ENCODE results near the gene PARD3B.

PARD3B gene

DNA sequence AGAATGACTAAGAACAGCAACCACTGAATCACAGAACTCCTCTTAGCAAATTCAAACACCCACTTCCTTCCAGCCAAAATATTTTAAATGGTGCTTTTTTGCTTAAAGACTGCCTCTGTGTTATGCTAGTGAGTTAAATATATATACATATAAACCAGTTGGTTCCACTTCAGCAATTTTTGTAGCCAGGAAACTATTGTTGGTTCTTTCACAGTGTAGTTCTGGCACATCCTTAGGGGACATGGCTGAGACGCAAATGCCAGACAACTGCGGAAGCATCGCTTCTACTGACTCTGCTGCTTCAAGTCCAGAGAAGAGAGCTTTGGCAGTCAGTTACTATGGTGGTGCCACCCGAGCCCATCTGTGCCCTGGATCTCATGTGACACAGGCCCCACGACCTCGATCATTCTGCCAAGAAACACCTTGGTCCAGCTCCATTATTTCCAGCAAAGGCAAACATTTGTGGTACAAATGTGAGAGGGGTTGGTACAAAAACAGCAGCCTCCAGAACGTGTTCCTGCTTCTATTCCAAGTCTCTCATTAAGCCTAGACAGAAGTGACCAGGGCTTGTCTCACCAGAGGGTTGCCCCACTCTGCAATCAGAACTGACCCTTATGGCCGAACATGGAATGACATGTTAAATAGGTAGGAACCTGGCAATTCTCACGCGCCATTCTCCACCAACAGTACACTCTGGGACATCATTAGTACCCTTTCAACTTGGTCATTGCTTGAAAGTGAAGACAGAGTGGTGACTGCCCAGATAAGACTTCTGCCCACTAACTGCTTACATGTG lies 1019.3 kb downstream of the PARD3B start:
- no peak for DNase-seq (ENCODE audit: low read depth)

DNA sequence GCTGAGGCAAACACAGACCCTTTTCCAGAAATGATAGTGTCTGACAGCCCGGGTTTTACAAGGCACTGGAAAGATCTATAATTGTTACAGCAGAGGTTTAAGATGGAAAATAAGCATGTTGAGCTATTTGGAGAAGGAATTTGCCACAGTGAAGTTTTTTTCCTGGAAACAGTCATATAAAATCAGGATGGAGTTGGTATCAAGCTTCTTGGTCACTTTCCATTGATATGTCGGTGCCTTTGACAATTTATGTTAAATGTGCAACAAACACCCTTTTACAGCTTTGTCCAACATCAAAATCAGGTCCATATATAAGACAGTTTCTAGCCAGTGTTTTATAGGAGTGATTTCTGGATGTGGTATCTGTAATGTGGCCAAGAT lies 1019.9 kb downstream of the PARD3B start:
- DNase-seq (ENCODE audit: low read depth): no peak

DNA sequence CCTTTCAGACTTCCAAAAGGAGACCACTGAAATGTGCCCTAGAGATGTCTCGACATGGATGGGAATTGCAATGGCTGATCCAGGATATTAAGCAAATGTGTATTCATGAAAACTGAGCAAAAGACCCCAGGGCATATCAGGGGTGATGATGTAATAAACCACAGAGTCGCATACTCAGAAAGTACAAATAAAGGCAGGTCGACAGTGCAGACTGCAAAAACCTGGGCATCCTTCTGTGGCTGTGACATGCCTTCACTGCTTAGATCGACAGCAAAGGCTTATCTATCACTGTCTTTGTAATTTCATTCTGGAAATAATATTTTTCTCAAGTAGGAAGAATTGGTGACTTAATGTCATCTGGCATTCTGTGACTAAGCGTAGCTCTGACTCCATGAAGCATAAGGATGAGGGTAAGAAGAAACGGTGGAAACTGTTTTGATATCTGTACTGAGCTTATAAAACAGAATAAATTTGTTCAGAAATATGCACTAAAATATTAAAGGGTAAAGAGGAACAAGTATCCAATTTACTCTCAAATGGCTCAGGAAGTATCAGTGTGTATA lies 1021.4 kb downstream of the PARD3B start:
- DNase-seq (ENCODE audit: low read depth): no peak

DNA sequence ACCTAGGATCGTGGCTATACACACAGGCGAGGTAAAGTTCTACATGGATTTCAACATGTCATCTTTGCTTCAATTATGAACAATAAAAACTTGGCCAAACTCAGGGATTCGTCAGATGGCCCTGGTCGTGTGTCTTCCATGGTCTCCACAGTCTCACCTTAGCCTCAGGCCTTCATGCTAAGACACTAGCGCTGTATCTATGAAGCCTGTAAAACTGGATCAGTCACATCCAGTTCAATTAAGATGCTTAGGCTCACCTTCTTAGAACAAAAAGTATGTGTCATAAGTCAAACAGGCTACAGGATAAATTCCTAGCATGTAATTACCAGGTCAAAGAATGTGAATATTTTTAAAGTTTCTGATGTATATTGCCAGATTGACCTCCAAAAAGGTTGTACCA lies 1023.3 kb downstream of the PARD3B start:
- no peak for DNase-seq (ENCODE audit: low read depth)

DNA sequence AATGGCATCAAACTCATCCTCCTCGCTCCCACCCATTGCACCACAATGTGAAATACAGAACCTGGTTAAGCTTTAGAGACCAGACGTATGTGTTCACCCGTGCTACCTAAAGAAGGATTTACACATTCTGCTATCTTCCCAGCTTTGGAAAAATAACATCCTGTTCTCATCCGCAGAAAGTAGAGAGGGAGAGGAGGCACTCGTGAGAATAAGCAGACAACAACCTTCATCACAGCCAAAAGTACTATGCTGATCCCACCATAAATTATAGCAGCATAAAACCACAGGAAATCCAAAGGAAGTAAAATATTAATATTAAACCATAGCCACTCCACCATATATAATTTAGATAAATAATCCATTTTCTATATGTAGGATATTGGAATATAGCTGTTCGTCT lies 1025.4 kb downstream of the PARD3B start:
- no peak for DNase-seq (ENCODE audit: low read depth)

DNA sequence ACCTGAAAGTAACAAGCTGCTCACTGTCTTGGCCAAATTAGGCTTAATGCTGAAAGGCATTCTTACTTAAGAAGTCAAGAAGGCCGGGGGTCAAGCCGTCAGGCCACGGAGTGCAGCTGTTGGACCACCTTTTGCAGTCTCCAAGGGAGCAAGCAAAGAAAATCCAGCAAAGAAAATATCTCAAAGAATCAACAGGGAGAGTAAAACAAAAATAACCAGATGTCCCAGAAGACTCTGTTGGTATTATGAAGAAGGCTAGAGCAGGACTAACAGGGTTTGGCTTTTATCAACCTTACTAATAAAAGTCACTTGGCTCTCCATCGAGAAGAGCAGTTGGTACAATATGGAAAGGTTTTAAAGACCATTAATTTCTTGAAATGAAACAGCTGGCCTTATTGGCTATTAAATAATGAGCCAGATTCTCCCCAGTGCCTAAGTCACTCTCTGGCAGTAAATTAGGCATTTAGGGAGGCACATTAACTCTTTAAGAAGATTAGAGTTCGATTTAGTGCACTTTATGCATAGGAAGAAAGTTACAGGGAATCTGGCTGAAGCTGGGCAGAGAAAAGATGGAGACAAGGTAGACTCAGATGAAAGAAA lies 1026.2 kb downstream of the PARD3B start:
- DNase-seq (ENCODE audit: low read depth): no peak

DNA sequence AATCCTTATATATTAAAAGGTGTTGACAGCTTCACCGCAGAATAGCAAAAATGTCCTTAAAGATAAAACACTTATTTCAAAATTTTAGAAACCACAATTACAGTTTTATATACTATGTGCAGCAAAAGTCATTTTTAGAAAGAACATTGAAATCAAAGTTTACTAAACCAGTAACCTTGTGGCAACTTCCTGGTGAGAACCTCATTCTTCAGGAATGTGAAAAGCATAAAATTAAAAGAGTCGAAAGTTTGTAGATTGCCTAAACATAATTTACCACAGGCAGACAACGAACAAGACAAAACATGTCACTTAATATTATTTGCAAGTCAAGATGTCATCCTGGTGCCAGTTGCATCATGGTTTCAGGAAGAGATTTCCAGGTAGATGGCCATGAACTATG lies 1028.7 kb downstream of the PARD3B start:
- no peak for DNase-seq (ENCODE audit: low read depth)

DNA sequence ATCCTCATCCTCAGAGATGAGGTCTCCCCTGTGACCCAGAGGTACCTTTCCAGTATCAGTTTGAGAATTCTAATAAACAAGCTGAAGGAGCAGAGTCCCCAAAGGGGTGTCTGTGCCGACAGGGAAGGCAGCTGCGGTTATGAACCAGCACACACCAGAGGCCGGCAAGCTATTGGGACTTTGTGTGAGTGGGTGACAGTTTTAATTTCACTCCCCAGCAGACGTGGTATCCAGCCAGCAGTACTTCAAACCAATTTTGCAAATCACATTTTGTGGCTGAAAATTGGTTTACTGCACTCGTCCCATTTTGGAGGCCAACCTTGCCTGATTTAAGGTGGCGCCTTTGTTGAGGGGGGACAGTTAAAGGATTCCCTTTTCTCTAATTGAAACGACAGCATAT lies 1034.1 kb downstream of the PARD3B start:
- DNase-seq (ENCODE audit: low read depth): no peak

DNA sequence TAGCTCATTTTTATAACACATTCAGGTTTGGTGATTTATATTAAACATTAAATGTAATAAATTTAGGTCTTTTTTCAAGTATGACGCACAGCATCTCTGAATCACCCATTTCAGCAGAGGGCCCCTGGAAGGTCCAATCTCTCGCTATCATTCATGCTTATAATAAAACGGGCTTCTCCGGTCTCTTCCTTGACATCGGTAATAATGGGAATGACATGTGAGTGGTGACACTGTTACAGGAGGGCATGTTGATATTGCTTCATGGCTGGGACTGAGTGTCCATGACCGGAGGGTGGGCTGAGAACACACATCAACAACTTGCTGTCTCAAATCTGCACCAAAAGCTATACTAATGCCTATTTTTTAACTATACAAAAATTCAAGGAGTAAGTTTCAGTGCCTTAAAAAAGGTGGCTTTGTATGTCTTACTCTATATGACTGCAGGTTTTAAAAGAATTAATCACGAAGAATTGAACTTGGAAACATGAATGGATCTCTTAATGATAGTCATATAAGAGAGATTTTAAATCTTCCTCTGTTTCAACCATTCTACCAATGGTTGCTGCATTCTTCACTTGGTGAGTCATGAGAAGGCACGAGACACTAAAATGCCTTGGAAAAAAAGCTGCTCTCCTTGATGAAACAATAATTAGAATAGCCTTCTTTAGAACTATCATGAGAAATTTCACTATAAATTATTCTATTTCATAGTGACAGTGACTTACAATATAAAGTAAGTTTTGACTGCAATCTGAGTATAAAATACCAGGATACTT lies 1035.1 kb downstream of the PARD3B start:
- no peak for DNase-seq (ENCODE audit: low read depth)

DNA sequence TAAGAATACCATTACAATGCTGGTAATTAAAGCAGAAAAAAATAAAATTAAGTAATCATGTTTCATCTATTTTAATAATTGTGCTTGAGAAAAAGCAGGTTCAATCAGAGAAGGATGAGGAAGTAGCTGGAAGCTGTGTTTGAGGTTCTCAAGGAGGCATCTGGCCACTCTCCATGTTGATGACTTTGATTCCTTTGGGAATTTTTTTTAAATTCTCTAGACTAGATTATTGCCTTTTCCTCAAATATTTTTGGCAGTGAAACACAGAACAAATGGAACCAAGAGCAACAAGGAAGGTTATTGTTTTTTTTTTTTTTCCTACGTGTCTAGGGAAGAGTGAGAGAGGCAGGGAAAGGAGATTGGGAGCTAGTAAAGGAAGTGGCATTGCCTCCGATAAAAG lies 1037.1 kb downstream of the PARD3B start:
- no peak for DNase-seq (ENCODE audit: low read depth)

DNA sequence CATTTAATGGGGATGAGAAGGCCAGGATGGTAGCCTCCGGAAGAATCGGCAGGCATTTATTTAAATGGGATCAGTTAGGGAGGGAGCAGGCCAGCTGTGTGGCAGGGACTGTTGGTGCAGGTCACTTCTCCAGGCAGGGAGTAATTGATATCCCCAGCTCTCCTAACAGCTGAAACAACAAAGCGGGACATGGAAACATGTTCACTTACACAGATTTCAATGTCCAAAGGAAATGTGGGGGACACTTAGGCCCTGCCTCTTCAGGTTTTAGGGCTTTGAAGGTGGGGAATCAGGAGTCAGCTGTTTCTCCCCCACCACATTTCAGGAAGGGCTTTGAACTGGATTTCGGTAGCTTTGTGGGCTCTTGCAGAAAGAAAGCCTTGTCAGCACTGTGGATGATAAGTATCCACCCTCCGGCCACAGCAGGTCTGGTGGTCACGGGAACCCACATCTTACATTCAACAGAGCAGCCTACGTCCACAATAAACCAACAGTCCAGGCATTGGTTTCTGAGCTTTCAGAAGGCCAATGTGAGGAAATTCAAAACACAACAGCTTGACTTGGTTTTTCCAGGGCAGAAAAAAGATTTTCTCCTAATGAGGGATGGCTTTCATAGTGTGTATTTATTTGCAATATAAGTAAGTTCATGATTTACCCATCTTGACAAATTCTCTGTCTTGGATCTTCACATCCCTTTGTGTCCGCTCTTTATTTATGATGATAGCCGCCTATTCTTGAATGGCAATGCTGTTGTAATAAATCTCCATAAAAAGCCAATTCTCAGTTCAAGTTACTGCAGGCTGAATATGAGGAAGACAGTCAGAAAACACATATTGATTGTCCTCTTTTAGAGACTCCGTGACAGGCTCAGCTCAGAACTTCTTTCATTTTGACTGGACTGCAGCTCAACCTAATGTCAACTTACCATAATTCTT lies 1040.4 kb downstream of the PARD3B start:
- no peak for DNase-seq (ENCODE audit: low read depth)

DNA sequence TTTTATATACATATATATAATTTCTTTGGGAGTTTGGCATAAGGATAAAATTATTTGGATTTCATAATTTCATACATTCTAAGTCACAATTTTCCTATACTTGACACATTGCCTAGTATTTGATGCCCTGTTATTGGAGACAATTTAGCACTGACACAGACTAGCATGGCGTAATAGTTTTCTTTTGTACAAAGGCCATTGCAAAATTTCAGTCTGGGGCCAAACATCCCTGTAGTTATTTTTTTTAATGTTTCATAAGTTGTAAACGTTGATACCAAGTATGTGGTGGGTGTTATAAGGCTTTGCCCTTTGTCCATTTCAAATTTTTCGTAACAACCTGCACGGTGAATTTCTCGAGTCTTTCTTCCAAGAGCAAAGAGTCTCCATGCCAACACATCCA lies 1041.4 kb downstream of the PARD3B start:
- no peak for DNase-seq (ENCODE audit: low read depth)

DNA sequence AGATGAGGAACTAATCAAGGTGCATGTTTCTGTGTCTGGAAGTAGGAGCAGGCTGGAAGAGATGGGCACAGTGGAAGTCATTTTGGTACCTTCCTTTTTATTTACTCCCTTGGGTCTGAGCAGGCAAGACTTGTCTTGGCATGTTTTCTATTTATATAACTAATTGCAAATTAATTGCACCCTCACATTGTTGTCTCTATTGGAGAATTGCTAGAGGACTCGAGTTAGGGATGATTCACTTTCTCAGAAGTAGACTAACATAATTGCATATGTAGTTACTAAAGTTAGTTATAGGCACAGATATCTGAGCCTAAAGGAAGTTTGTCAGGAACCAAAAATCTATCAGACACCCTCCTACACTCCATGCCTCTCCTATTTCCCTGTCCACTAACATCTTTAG lies 1044.2 kb downstream of the PARD3B start:
- no peak for DNase-seq (ENCODE audit: low read depth)

DNA sequence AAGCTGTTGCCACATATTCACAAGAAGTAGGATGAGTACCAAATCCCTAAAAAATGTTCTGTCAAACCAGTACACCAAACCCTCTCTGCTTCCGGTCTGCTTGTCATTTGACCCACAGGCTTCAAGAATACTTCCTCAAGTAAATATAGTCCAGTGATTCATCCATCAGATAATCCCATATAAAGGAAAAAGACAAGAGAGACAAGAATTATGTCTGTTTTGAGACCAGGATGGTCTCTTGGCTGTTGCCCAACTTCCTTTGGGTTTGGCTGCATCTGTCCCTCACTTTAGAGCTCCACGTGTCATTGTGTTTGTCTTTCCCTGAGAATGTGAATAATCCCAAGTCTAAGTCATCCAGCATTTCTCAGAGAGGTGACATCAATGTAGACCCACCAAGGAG lies 1045.5 kb downstream of the PARD3B start:
- DNase-seq (ENCODE audit: low read depth): no peak

DNA sequence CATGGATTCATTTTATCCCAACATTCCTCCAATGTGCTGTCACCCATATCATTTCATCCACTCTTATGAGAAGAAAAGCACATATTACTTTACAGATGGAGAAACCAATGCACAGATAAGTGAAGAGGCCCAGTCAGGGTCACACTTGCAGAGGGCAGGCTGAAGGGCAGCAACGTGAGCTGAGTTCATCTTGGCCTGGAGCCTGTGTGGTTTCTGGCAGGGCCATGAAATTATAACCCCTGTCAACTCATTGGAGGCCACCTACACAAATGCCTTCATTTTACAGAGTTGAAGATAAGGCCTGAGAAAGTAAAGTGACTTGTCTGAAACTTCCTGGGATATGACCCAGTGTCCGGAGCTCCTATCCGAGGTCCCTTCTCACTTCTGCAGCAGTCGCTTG lies 1048.6 kb downstream of the PARD3B start:
- no peak for DNase-seq (ENCODE audit: low read depth)

DNA sequence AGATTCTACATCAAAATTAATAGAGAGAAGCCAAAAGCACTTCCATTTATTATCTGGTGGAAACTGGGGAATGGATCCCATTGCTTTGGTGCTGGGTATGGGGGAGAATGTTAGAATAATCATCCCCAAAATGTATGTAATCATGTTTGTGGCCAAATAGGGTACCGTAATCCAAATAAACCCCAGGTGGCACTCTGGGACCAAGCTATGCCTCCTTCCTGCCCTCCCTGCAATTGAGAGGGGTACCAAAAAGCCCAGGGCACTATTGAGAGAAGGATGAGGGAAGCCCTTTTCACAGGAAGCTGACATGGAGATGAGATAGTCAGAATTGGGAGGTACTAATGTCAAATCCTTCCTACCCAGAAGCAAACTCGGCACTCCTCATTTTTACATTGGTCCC lies 1051.3 kb downstream of the PARD3B start:
- DNase-seq (ENCODE audit: low read depth): no peak

DNA sequence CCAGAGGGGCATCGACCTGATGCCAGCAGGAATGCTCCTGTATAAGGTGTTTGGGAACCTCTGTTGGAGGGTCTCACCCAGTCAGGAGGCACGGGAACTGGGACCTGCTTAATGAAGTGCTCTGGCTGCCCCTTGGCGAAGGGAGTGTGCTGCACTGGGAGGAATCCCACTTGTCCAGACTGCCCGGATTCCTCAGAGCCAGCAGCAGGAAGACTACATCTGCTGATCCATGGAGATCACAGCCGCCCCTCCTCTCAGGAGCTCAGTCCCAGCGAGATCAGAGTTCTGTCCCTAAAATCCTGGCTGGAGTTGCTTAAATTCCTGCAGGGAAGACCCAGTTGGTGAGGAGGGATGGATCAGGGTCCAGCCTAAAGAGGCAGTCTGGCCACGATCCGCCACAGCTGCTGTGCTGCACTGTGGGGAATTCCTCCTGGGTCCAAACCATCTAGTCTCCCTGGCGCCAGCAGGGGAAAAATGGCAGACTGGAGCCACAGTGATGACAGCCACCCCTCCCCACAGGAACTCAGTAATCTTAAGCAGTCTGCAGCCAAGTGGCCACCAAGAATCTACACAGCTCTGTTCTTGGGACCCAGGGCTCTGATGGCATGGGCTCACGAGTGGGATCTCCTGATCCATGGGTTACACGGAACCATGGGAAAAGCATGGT lies 1060.5 kb downstream of the PARD3B start:
- no peak for DNase-seq (ENCODE audit: low read depth)

DNA sequence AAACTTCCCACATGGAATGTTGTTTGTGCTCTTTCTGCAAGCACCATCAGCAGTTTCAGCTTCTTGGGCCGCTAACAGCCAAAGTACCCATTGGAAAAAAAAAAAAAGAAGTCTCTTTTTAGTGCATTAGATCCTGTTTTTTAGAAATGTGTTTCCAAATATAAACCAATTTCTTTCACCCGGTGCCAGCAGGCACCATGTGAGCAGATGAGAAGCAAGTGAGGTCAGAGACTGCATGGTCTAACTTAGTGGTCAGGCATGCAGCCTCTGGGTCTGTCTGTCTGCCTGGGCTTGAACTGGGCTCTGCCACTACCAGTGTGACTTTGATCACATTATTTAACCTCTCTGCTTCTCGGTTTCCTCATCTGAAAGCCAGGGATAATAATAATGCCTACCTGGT lies 1061.9 kb downstream of the PARD3B start:
- DNase-seq (ENCODE audit: low read depth): no peak

DNA sequence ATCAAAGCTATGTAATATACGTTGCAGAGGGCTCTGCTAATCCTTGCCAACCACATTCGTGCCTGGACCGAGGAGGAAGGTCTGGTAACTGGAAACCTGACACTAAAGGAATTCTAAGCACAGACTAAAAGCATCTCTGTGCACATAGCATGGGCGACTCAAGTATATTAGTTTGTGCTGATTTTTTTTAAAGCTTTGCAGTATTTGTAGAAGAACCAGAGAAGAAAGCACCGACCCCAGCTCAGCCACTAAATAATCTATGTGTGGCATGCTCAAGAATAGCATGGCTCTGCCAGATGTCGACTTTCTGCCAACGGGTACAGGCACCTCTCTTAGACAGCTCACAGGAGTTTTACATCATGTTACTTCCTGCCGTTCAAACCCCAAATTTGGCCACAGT lies 1063.8 kb downstream of the PARD3B start:
- no peak for DNase-seq (ENCODE audit: low read depth)

DNA sequence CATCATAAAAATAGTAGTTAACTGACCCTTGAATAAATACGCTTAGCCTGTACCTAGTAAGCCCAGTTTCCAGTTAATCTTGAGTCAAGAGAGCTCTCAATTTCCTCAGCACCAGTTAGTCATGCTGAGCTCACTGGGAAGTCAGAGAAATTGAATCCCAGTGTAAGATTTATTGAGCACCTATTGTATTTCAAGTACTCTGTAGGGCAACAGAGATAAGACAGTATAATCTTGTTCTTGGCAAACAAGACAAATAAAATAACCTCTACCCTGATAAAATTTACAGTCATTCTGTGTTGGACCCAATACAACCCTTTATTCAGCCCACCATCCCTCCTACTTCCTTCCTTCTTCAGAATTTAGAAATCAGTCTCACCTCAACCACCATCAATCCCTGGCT lies 1065.2 kb downstream of the PARD3B start:
- no peak for DNase-seq (ENCODE audit: low read depth)

DNA sequence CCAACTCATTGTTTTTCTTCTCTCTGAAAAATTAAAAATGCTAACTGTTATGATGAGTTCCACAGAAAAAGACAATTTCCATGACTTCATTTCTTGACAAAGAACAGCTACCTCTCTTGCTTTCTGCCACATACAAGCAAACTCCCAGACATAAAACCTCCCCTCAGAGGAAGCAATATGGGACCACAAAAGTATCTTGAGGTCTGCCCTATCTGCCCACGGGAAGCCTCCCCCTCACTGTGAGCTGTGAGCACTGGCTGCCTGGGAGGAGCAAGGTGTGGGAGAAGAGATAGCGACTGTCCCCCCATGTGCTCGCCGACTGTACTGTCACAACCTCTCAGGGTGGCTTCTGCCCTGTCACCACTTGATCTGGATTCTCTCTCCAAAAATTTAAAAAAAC lies 1067.4 kb downstream of the PARD3B start:
- no peak for DNase-seq (ENCODE audit: low read depth)

Measured in non-pigmented ciliary epithelial cell (primary cell).